HepG2 (cell line): ENCODE data around the gene HAUS7. TPM values are rescaled to one million over a fixed set of nuclear protein-coding genes. Genes with fewer than 3 reads are reported as not detected.

Source experiments
- ARNT ChIP-seq: fragments of 450-650 bp; IDR thresholded peaks from 2 replicates; pipeline ENCODE4 v1.6.1; 2017
- CCAR2 ChIP-seq: fragments of 200-400 bp; formaldehyde crosslinking; optimal IDR thresholded peaks from 2 replicates; pipeline ENCODE3; 2018; ENCODE audit warnings: low read depth, mild to moderate bottlenecking, low read length, moderate library complexity
- DRAP1 ChIP-seq: IDR thresholded peaks from 2 replicates; pipeline ENCODE4 v1.6.1; 2016; ENCODE audit warnings: missing genetic modification reagents, missing compliant biosample characterization
- FOSL1 ChIP-seq: sonication (generic); formaldehyde crosslinking; IDR thresholded peaks from 2 replicates; pipeline ENCODE4 v1.9.0; 2021; ENCODE audit warnings: missing genetic modification reagents, borderline replicate concordance
- GLMP ChIP-seq: sonication (generic); formaldehyde crosslinking; IDR thresholded peaks from 2 replicates; pipeline ENCODE4 v1.9.0; 2021; ENCODE audit warnings: missing genetic modification reagents, mild to moderate bottlenecking, borderline replicate concordance
- JUND ChIP-seq: sonication (generic); formaldehyde crosslinking; IDR thresholded peaks from 2 replicates; pipeline ENCODE4 v1.8.0; 2022; ENCODE audit warnings: mild to moderate bottlenecking, missing genetic modification reagents
- KAT2B ChIP-seq: fragments of 150-350 bp; IDR thresholded peaks from 2 replicates; pipeline ENCODE4 v1.6.1; 2014; ENCODE audit warnings: low read depth, low read length, borderline replicate concordance
- POGK ChIP-seq: sonication (generic); formaldehyde crosslinking; conservative IDR thresholded peaks from 2 replicates; pipeline ENCODE4 v1.8.0; 2022; ENCODE audit warnings: mild to moderate bottlenecking, moderate library complexity, missing genetic modification reagents
- PRDM15 ChIP-seq: sonication (generic); formaldehyde crosslinking; IDR thresholded peaks from 2 replicates; pipeline ENCODE4 v1.4.0; 2020; ENCODE audit warnings: missing genetic modification reagents
- RAD21 ChIP-seq: fragments of 450-650 bp; formaldehyde crosslinking; IDR thresholded peaks from 2 replicates; pipeline ENCODE4 v1.5.0; 2020; ENCODE audit warnings: mild to moderate bottlenecking
- STAG1 ChIP-seq: sonication (generic); formaldehyde crosslinking; IDR thresholded peaks from 2 replicates; pipeline ENCODE4 v1.4.0; 2020; ENCODE audit warnings: missing genetic modification reagents
- TFDP1 ChIP-seq: IDR thresholded peaks from 2 replicates; pipeline ENCODE4 v1.6.1; 2016; ENCODE audit warnings: missing compliant biosample characterization, missing genetic modification reagents, borderline replicate concordance
- ZNF563 ChIP-seq: sonication (generic); formaldehyde crosslinking; IDR thresholded peaks from 2 replicates; pipeline ENCODE4 v1.8.0; 2022; ENCODE audit warnings: mild to moderate bottlenecking, moderate library complexity, missing genetic modification reagents
- polyA plus RNA-seq, 8 experiments: library from polyadenylated mRNA; depleted of rRNA in 3 of 8; stranded (reverse) in 7 of 8; unstranded in 1 of 8; fragments of >200 nt; fragmentation: Illumina TruSeq in 4 of 8; extraction: Trizol in 4 of 8; gene quantifications; 2 replicates each; pipeline versions ENCODE4 v1.2.1 to v1.2.3, GENCODE V29; 2011 to 2016; ENCODE audit warnings: low read depth in 4 of 8, missing spikeins in 1 of 8, mixed read lengths in 1 of 8; ENCODE audit not compliant: insufficient read depth in 1 of 8
- total RNA-seq, 5 experiments: library from RNA; depleted of rRNA; stranded (reverse); fragments of >200 nt; fragmentation: Illumina TruSeq; extraction: Trizol; gene quantifications; 2 replicates each; pipeline ENCODE4 v1.2.3, GENCODE V29; 2016; ENCODE audit warnings: low read depth in 1 of 5
- TF ChIP-seq, protein P1 (sequence below): fragments of 450-650 bp; IDR thresholded peaks from 2 replicates; pipeline ENCODE4 v1.6.1; 2017
- TF ChIP-seq, protein P2 (sequence below): IDR thresholded peaks from 2 replicates; pipeline ENCODE4 v1.6.1; 2018; ENCODE audit warnings: missing genetic modification reagents, mild to moderate bottlenecking, missing compliant biosample characterization
- TF ChIP-seq, protein P3 (sequence below): sonication (generic); formaldehyde crosslinking; IDR thresholded peaks from 2 replicates; pipeline ENCODE4 v1.5.1; 2020; ENCODE audit warnings: missing genetic modification reagents, mild to moderate bottlenecking, borderline replicate concordance

HAUS7 gene
- total and polyA plus RNA-seq, 2 of the 13 experiments (the other 11 are each of a cell fraction or from before 2014, with no cell fraction given): 10.9 to 42.4 TPM

DNA sequence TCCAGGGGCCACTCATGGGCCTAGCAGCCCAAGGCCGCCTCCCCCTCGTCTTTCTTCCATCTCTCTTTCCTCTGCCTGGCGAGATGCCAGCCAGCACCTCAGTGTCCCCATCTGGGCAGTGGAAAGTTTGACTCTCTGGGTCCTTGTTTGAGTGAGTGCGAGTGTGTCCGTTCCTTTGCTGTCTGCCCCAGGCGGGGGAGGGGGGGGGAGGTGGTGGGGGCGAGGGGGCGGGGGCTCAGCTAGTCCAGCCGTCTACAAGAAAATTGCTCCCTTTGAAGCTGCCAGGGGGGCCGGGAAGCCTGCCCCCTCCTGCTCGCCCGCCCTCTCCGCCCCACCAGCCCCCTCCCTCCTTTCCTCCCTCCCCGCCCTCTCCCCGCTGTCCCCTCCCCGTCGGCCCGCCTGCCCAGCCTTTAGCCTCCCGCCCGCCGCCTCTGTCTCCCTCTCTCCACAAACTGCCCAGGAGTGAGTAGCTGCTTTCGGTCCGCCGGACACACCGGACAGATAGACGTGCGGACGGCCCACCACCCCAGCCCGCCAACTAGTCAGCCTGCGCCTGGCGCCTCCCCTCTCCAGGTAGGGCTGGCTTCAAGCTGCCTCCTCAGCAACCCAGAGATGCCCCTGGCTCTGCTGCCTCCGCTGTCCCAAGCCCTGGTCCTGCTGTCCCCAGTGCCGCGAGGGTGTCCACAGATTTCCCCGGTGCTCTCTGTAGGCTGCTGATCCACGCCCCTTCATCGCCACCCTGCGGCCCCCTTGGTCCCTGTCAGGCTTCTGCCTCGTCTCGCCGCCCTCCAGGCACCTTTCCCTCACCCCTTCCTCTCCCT, 24.4 kb upstream of the HAUS7 start, which contains the start of gene BGN (continued):
- TF ChIP-seq POGK (CRISPR knock-in tag): no peak
- peak; percentile 69 for TF ChIP-seq STAG1 (CRISPR knock-in tag)
- no peak for TF ChIP-seq JUND (CRISPR knock-in tag)
- TF ChIP-seq GLMP (CRISPR knock-in tag): no peak
- TF ChIP-seq, protein P1, sequence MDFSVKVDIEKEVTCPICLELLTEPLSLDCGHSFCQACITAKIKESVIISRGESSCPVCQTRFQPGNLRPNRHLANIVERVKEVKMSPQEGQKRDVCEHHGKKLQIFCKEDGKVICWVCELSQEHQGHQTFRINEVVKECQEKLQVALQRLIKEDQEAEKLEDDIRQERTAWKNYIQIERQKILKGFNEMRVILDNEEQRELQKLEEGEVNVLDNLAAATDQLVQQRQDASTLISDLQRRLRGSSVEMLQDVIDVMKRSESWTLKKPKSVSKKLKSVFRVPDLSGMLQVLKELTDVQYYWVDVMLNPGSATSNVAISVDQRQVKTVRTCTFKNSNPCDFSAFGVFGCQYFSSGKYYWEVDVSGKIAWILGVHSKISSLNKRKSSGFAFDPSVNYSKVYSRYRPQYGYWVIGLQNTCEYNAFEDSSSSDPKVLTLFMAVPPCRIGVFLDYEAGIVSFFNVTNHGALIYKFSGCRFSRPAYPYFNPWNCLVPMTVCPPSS: no peak
- no peak for TF ChIP-seq FOSL1
- no peak for TF ChIP-seq ZNF563 (CRISPR knock-in tag)
- TF ChIP-seq CCAR2: no peak
- no peak for TF ChIP-seq PRDM15 (CRISPR knock-in tag)
- TF ChIP-seq TFDP1 (CRISPR knock-in tag): no peak
- no peak for TF ChIP-seq DRAP1
- TF ChIP-seq, protein P2, sequence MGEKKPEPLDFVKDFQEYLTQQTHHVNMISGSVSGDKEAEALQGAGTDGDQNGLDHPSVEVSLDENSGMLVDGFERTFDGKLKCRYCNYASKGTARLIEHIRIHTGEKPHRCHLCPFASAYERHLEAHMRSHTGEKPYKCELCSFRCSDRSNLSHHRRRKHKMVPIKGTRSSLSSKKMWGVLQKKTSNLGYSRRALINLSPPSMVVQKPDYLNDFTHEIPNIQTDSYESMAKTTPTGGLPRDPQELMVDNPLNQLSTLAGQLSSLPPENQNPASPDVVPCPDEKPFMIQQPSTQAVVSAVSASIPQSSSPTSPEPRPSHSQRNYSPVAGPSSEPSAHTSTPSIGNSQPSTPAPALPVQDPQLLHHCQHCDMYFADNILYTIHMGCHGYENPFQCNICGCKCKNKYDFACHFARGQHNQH (CRISPR knock-in tag): no peak
- TF ChIP-seq RAD21 (CRISPR knock-in tag): peak; percentile 73
- TF ChIP-seq, protein P3, sequence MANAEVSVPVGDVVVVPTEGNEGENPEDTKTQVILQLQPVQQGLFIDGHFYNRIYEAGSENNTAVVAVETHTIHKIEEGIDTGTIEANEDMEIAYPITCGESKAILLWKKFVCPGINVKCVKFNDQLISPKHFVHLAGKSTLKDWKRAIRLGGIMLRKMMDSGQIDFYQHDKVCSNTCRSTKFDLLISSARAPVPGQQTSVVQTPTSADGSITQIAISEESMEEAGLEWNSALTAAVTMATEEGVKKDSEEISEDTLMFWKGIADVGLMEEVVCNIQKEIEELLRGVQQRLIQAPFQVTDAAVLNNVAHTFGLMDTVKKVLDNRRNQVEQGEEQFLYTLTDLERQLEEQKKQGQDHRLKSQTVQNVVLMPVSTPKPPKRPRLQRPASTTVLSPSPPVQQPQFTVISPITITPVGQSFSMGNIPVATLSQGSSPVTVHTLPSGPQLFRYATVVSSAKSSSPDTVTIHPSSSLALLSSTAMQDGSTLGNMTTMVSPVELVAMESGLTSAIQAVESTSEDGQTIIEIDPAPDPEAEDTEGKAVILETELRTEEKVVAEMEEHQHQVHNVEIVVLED: no peak
- no peak for TF ChIP-seq KAT2B
- no peak for TF ChIP-seq ARNT
